B cell (primary cell): ENCODE data around the gene BABAM2. TPM values are rescaled to one million over a fixed set of nuclear protein-coding genes. Genes with fewer than 3 reads are reported as not detected.

ENCODE experiments used
- ATAC-seq: fragments of 200-7000 bp; cut with Tn5 transposase; one replicate; pipeline ENCODE4 v1.10.0; 2021; ENCODE audit warnings: low read depth, mild to moderate bottlenecking, moderate number of reproducible peaks, moderate library complexity
- CTCF ChIA-PET: fragments of 350-600 bp; sonication (Branson Sonifier 250); formaldehyde crosslinking; loops from one replicate; lab custom pipeline; 2021; ENCODE audit warnings: antibody characterized with exemption, inconsistent platforms; lab: Charles Lee
- POLR2A ChIA-PET: fragments of 350-600 bp; sonication (Branson Sonifier 250); formaldehyde crosslinking; loops from one replicate; lab custom pipeline; 2021; ENCODE audit warnings: antibody characterized with exemption; lab: Charles Lee
- DNase-seq: peaks from one replicate; pipeline ENCODE4 v3.0.0; 2013
- H2AFZ ChIP-seq: 2 replicates; pipeline ENCODE4 v1.6.1; 2012; ENCODE audit warnings: mild to moderate bottlenecking, low read depth, low read length; ENCODE audit not compliant: insufficient read depth, poor library complexity, severe bottlenecking
- H3K27ac ChIP-seq, 2 donors: 1 replicate in 1 of 2; 2 replicates in 1 of 2; pipeline ENCODE4 v1.5.1; 2012 to 2013; ENCODE audit warnings: low read length in 2 of 2, mild to moderate bottlenecking in 2 of 2, moderate library complexity in 1 of 2
- H3K27me3 ChIP-seq, 4 experiments: fragments of 200-600 bp in 1 of 4; sonication (generic) in 1 of 4; replicated peaks in 1 of 4; 1 replicate in 2 of 4; 2 replicates in 2 of 4; pipeline versions ENCODE4 v1.6.1 to v1.7.0; 2013 to 2016; ENCODE audit warnings: low read length in 3 of 4, mild to moderate bottlenecking in 2 of 4, mixed read lengths in 1 of 4, moderate library complexity in 1 of 4; ENCODE audit not compliant: insufficient read depth in 4 of 4, control insufficient read depth in 3 of 4; ENCODE audit errors: control extremely low read depth in 1 of 4
- H3K36me3 ChIP-seq, 2 experiments: replicated peaks in 1 of 2; 1 replicate in 1 of 2; 2 replicates in 1 of 2; pipeline versions ENCODE4 v1.6.1 to v1.7.1; 2013; ENCODE audit warnings: low read length in 1 of 2; ENCODE audit not compliant: insufficient read depth in 2 of 2, control insufficient read depth in 1 of 2; ENCODE audit errors: control extremely low read depth in 1 of 2, extremely low read depth in 1 of 2
- H3K4me1 ChIP-seq, 2 donors: fragments of 200-600 bp in 1 of 2; sonication (generic) in 1 of 2; 1 replicate in 1 of 2; 2 replicates in 1 of 2; pipeline versions ENCODE4 v1.5.1 to v1.6.1; 2013 to 2017; ENCODE audit warnings: low read length in 2 of 2; ENCODE audit not compliant: control insufficient read depth in 2 of 2, insufficient read depth in 2 of 2
- H3K4me2 ChIP-seq: replicated peaks from 2 replicates; pipeline ENCODE3; 2012; ENCODE audit warnings: mild to moderate bottlenecking, low read depth, low read length; ENCODE audit not compliant: poor library complexity, severe bottlenecking
- H3K4me3 ChIP-seq, 5 experiments: fragments of 200-600 bp in 1 of 5; sonication (generic) in 1 of 5; 1 replicate in 3 of 5; 2 replicates in 2 of 5; pipeline versions ENCODE4 v1.5.1 to v1.7.0; 2011 to 2016; ENCODE audit warnings: low read length in 4 of 5, mild to moderate bottlenecking in 4 of 5, low read depth in 2 of 5, control low read depth in 1 of 5, moderate library complexity in 1 of 5; ENCODE audit not compliant: insufficient read depth in 1 of 5; ENCODE audit errors: control extremely low read depth in 1 of 5, extremely low read depth in 1 of 5
- H3K79me2 ChIP-seq: fragments of 200-600 bp; sonication (generic); one replicate; pipeline ENCODE4 v1.6.0; 2016; ENCODE audit warnings: low read length; ENCODE audit not compliant: control insufficient read depth, insufficient read depth
- H3K9ac ChIP-seq: fragments of 200-600 bp; sonication (generic); 2 replicates; pipeline ENCODE4 v1.6.1; 2017; ENCODE audit warnings: mild to moderate bottlenecking, low read length, moderate library complexity
- H3K9me3 ChIP-seq, 3 donors: one replicate each; pipeline versions ENCODE4 v1.6.1 to v1.7.1; 2013; ENCODE audit warnings: low read length in 2 of 3; ENCODE audit not compliant: control insufficient read depth in 2 of 3, insufficient read depth in 1 of 3; ENCODE audit errors: control extremely low read depth in 1 of 3
- H4K20me1 ChIP-seq: 2 replicates; pipeline ENCODE4 v1.6.0; 2012; ENCODE audit warnings: mild to moderate bottlenecking, low read length; ENCODE audit not compliant: insufficient read depth, control insufficient read depth, poor library complexity, severe bottlenecking
- H3K27ac Mint-ChIP-seq: one replicate; pipeline ENCODE4 v1.8.0; 2021; ENCODE audit warnings: mixed read lengths
- H3K27me3 Mint-ChIP-seq: one replicate; pipeline ENCODE4 v1.8.0; 2021; ENCODE audit warnings: mixed read lengths
- H3K4me1 Mint-ChIP-seq: one replicate; pipeline ENCODE4 v1.8.0; 2021; ENCODE audit warnings: mixed read lengths
- H3K4me3 Mint-ChIP-seq: one replicate; pipeline ENCODE4 v1.8.0; 2021; ENCODE audit warnings: mixed read lengths
- H3K9me3 Mint-ChIP-seq: one replicate; pipeline ENCODE4 v1.8.0; 2022; ENCODE audit warnings: mixed read lengths; ENCODE audit not compliant: insufficient read depth
- CTCF ChIP-seq: fragments of 200-600 bp; IDR thresholded peaks from one replicate; pipeline ENCODE4 v1.8.0; 2022; ENCODE audit warnings: antibody characterized with exemption, mild to moderate bottlenecking
- EZH2 ChIP-seq: IDR thresholded peaks from 2 replicates; pipeline ENCODE4 v1.6.1; 2012; ENCODE audit warnings: borderline replicate concordance, low read depth, mild to moderate bottlenecking, moderate library complexity, low read length; ENCODE audit not compliant: insufficient read depth, poor library complexity, severe bottlenecking
- WGBS: methylation state at CpG from one replicate; pipeline ENCODE4 v1.1.5; 2013; ENCODE audit warnings: missing lambda C conversion rate; ENCODE audit not compliant: insufficient coverage; 5-methylcytosine and 5-hydroxymethylcytosine counted together
- intact Hi-C: fragments of 100-400 bp; cut with micrococcal nuclease; formaldehyde crosslinking; loops from one replicate; pipeline ENCODE4 v1.10.0; 2022
- polyA plus RNA-seq: library from polyadenylated mRNA; depleted of rRNA; stranded (reverse); fragments of >200 nt; gene quantifications from 2 replicates; pipeline ENCODE4 v1.2.3, GENCODE V29; 2012
- total RNA-seq, 2 donors: library from RNA; stranded (reverse); fragments of 120-200 nt in 1 of 2; gene quantifications; 1 replicate in 1 of 2; 2 replicates in 1 of 2; pipeline versions ENCODE4 v1.2.3 to v1.2.4, GENCODE V29; 2013 to 2022

Gene BABAM2
- total and polyA plus RNA-seq, 2 donors (not counting 1 experiment from before 2014, with no cell fraction given): 22.3 to 69.6 TPM

- H3K4me3 Mint-ChIP-seq: no peak overlapping the region
- whole genome bisulfite sequencing: no CpG with 5 or more reads among the region's 2 CpGs
Observed at GRCh38 chr2:28085201-28085600, 194.7 kb downstream of the BABAM2 start.

DNA sequence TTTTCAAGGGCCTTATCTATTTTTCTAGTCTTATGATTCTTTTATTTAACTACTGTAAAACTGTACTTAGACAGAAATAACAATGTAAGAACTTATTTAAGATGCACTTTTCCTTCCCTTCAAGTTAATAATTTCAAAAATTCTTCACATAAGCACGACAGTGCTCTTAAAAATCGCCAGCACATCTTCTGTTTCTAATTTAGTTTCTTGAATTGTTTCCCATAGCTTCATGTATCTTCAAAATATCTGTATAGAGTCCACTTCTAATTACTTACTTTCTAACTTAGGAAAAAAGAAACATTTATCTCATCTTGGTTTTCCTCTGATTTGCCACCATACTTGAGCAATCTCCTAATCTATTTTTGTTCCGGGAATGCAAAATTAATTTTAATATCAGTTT is 196.1 kb downstream of the BABAM2 start:
- H3K9me3 Mint-ChIP-seq: no peaks in the 10 kb centered on the region
- Histone ChIP-seq H3K4me1 (no peaks in the 10 kb centered on the region), H3K9me3 (no peaks in the 10 kb centered on the region), H3K4me2 (no peak overlapping the region), H3K27me3 (no peaks in the 10 kb centered on the region), H3K27ac (no peak overlapping the region), H3K9ac (no peak overlapping the region), H2AFZ (no peak overlapping the region), H4K20me1 (no peaks in the 10 kb centered on the region), H3K4me3 (no peak overlapping the region), H3K36me3 (peaks cover 0 to 2% of the 10 kb centered on the region in 2 experiments), H3K79me2 (no peaks in the 10 kb centered on the region)
- no peak for ATAC-seq
- no peaks in the 10 kb centered on the region for H3K4me1 Mint-ChIP-seq
- ChIA-PET CTCF (no interaction called here), POLR2A (no interaction called here)
- DNase-seq: no peak
- H3K27me3 Mint-ChIP-seq: no peaks in the 10 kb centered on the region
- TF ChIP-seq EZH2 (no peak), CTCF (no peak)
- no peak overlapping the region for H3K27ac Mint-ChIP-seq
- no peak overlapping the region for H3K4me3 Mint-ChIP-seq
- no CpG with 5 or more reads among the region's 3 CpGs for WGBS
- intact Hi-C loops: no loop called here

More at GRCh38 chr2:28085201-28085600, 194.7 kb downstream of the BABAM2 start:
- Histone ChIP-seq H4K20me1 (no peaks in the 10 kb centered on the region), H3K27me3 (no peaks in the 10 kb centered on the region), H3K79me2 (no peaks in the 10 kb centered on the region), H3K4me3 (no peak overlapping the region), H3K4me1 (no peaks in the 10 kb centered on the region), H2AFZ (no peak overlapping the region), H3K9me3 (no peaks in the 10 kb centered on the region), H3K36me3 (peaks cover 0 to 2% of the 10 kb centered on the region in 2 experiments), H3K4me2 (no peak overlapping the region), H3K27ac (no peak overlapping the region), H3K9ac (no peak overlapping the region)
- POLR2A ChIA-PET: no interaction called here
- Mint-ChIP-seq H3K27ac (no peak overlapping the region), H3K4me1 (no peaks in the 10 kb centered on the region), H3K27me3 (no peaks in the 10 kb centered on the region), H3K9me3 (no peaks in the 10 kb centered on the region)
- intact Hi-C loops: no loop called here
- TF ChIP-seq EZH2: no peak
- TF ChIP-seq CTCF: no peak
- ATAC-seq: no peak
- DNase-seq: no peak
- CTCF ChIA-PET: no interaction called here
